Parathyroid adenoma (tissue), 2 donors: ENCODE measurements around the gene FAM43B.

ENCODE experiments used
- H2AFZ ChIP-seq: fragments of 300-600 bp; sonication (generic); one replicate; pipeline ENCODE4 v1.7.0; 2017; ENCODE audit warnings: antibody characterized with exemption, mild to moderate bottlenecking
- H3K27ac ChIP-seq: fragments of 300-600 bp; sonication (generic); one replicate; pipeline ENCODE4 v1.7.0; 2017
- H3K27me3 ChIP-seq: fragments of 300-600 bp; sonication (generic); one replicate; pipeline ENCODE4 v1.7.0; 2017; ENCODE audit warnings: low read length; ENCODE audit not compliant: control insufficient read depth, insufficient read depth
- H3K36me3 ChIP-seq: fragments of 300-600 bp; sonication (generic); one replicate; pipeline ENCODE4 v1.7.0; 2017; ENCODE audit warnings: low read length; ENCODE audit not compliant: control insufficient read depth, insufficient read depth
- H3K4me1 ChIP-seq: fragments of 300-600 bp; sonication (generic); one replicate; pipeline ENCODE4 v1.7.0; 2017; ENCODE audit warnings: control low read depth
- H3K4me2 ChIP-seq: fragments of 300-600 bp; sonication (generic); one replicate; pipeline ENCODE4 v1.7.0; 2017; ENCODE audit warnings: low read length
- H3K4me3 ChIP-seq: fragments of 300-600 bp; sonication (generic); one replicate; pipeline ENCODE4 v1.7.0; 2017; ENCODE audit warnings: low read depth, low read length
- H3K79me2 ChIP-seq: fragments of 300-600 bp; sonication (generic); one replicate; pipeline ENCODE4 v1.7.0; 2017; ENCODE audit warnings: control low read depth
- H3K9ac ChIP-seq: fragments of 300-600 bp; sonication (generic); one replicate; pipeline ENCODE4 v1.7.0; 2017; ENCODE audit warnings: mild to moderate bottlenecking
- H3K9me3 ChIP-seq: fragments of 300-600 bp; sonication (generic); one replicate; pipeline ENCODE4 v1.7.0; 2017; ENCODE audit warnings: low read length; ENCODE audit not compliant: control insufficient read depth
- CTCF ChIP-seq: fragments of 300-600 bp; sonication (generic); IDR thresholded peaks from one replicate; pipeline ENCODE4 v1.7.0; 2017; ENCODE audit warnings: antibody characterized with exemption, mild to moderate bottlenecking
- donor health status: primary hyperparathyroidism.

FAM43B gene

DNA sequence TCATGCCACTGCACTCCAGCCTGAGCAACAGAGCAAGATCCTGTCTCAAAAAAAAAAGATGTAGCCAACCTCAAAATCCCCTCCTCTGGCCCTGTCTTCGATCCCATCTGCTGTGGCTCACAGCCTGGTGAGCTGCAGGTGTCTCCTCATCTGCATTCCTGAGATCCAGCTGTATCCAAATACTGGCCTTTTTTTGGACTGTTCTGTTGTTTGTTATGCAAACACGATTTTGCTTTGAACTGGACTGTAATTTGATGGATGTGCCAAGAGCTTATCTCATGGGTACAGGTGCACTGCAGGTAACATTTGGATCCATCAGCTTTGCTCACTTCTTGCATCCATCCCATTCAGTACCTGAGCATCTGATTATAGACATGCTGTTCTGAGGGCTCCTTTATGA lies 14.1 kb upstream of the FAM43B start:
- Histone ChIP-seq H3K36me3 (no peaks in the 10 kb centered on the region), H3K4me3 (no peak overlapping the region), H3K4me1 (peaks cover 7% of the 10 kb centered on the region), H3K9ac (no peak overlapping the region), H3K4me2 (no peak overlapping the region), H3K9me3 (no peaks in the 10 kb centered on the region), H3K27ac (no peak overlapping the region), H2AFZ (no peak overlapping the region), H3K27me3 (no peaks in the 10 kb centered on the region), H3K79me2 (no peaks in the 10 kb centered on the region)
- TF ChIP-seq CTCF = no peak

DNA sequence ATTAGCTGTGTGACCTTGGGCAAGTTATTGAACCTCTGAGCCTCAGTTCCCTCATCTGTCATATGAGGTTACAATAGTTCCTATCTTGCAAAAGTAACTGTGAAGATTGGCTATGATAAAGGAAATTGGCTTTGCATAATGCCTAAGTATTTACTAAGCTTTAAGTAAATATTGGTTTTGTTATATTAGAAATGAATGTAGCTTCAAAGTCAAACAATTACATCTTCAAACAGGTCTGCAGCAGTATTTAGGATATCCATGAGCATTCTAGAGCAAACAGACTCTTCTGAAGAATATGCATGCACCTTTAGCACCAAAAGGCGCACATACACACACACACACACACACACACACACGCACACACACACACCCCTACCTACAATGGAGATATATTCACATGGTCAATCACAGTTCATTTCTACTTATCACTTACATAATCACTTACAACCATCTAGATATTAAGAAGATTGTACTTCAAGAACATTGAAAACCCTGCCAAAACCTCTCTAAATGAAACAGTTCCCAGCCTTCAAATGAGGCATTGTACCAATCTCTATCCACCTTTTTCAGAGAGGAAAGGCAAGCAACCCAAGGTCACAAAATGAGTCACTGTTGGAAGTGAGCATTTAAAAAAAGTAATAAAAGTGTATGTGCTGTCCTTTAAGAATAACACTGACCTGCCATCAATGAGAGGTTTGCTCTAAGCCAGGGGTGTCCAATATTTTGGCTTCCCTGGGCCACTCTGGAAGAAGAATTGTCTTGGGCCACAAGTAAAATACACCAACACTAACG lies 13.4 kb upstream of the FAM43B start:
- no peak overlapping the region for H3K9ac ChIP-seq

GRCh38 chr1:20540281-20540680 lies 12.1 kb upstream of the FAM43B start:
- no peaks in the 10 kb centered on the region for H3K36me3 ChIP-seq
- no peaks in the 10 kb centered on the region for H3K4me1 ChIP-seq
- H3K4me2 ChIP-seq = no peak overlapping the region
- no peaks in the 10 kb centered on the region for H3K79me2 ChIP-seq
- TF ChIP-seq CTCF = no peak
- H2AFZ ChIP-seq = no peak overlapping the region
- H3K27me3 ChIP-seq = no peaks in the 10 kb centered on the region
- H3K9me3 ChIP-seq = no peaks in the 10 kb centered on the region
- no peak overlapping the region for H3K9ac ChIP-seq
- H3K27ac ChIP-seq = no peak overlapping the region
- no peak overlapping the region for H3K4me3 ChIP-seq

More for the DNA sequence above, 13.4 kb upstream of the FAM43B start:
- Histone ChIP-seq H2AFZ (no peak overlapping the region), H3K27ac (no peak overlapping the region), H3K4me2 (no peak overlapping the region), H3K9me3 (no peaks in the 10 kb centered on the region), H3K36me3 (no peaks in the 10 kb centered on the region), H3K4me1 (peaks cover 7% of the 10 kb centered on the region), H3K4me3 (no peak overlapping the region), H3K79me2 (no peaks in the 10 kb centered on the region), H3K27me3 (no peaks in the 10 kb centered on the region)
- no peak for TF ChIP-seq CTCF

DNA sequence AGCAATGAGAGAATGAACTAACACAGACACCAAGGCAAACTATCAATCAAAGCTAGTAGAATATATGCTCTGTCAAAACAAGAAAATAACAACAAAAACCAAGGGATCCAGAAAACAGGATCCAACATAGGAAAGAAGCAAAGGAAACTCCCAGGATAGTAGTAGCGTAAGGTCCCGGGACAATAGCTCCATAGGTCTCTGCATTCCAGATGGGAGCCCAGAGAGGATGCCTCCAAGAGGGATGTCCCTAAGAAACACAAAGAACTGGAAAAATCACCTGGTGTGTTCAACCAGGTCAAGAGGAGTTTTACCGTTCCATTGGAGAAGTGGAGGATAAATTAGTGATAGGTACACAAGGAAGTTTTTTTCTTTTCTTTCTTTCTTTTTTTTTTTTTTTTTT lies 5.7 kb upstream of the FAM43B start:
- H3K4me1 ChIP-seq = no peaks in the 10 kb centered on the region
- H3K9me3 ChIP-seq = no peaks in the 10 kb centered on the region
- no peak overlapping the region for H3K9ac ChIP-seq
- no peak for TF ChIP-seq CTCF
- H3K36me3 ChIP-seq = no peaks in the 10 kb centered on the region
- no peak overlapping the region for H3K4me3 ChIP-seq
- H3K27me3 ChIP-seq = no peaks in the 10 kb centered on the region
- H2AFZ ChIP-seq = no peak overlapping the region
- H3K27ac ChIP-seq = no peak overlapping the region
- no peak overlapping the region for H3K4me2 ChIP-seq
- H3K79me2 ChIP-seq = no peaks in the 10 kb centered on the region

- H3K27ac ChIP-seq = no peak overlapping the region
- H3K4me3 ChIP-seq = no peak overlapping the region
- no peak overlapping the region for H3K4me2 ChIP-seq
- no peak overlapping the region for H2AFZ ChIP-seq
- no peaks in the 10 kb centered on the region for H3K9me3 ChIP-seq
- TF ChIP-seq CTCF = no peak
- no peaks in the 10 kb centered on the region for H3K27me3 ChIP-seq
- no peaks in the 10 kb centered on the region for H3K36me3 ChIP-seq
- H3K4me1 ChIP-seq = peaks cover 2% of the 10 kb centered on the region
- no peak overlapping the region for H3K9ac ChIP-seq
- H3K79me2 ChIP-seq = no peaks in the 10 kb centered on the region
Measured at GRCh38 chr1:20551161-20551560, 1.2 kb upstream of the FAM43B start.
